HG02610 (cell line): Measurements from ENCODE around the gene SCAANT1.
A peak's percentile ranks its signal among the peaks of the same experiment; 100 is the strongest.

Experiments used
- ATAC-seq: cut with Tn5 transposase; IDR thresholded peaks from one replicate; pipeline ENCODE4 v1.9.1; 2021; ENCODE audit warnings: mild to moderate bottlenecking, moderate library complexity; ENCODE audit not compliant: unreplicated experiment

SCAANT1 gene

DNA sequence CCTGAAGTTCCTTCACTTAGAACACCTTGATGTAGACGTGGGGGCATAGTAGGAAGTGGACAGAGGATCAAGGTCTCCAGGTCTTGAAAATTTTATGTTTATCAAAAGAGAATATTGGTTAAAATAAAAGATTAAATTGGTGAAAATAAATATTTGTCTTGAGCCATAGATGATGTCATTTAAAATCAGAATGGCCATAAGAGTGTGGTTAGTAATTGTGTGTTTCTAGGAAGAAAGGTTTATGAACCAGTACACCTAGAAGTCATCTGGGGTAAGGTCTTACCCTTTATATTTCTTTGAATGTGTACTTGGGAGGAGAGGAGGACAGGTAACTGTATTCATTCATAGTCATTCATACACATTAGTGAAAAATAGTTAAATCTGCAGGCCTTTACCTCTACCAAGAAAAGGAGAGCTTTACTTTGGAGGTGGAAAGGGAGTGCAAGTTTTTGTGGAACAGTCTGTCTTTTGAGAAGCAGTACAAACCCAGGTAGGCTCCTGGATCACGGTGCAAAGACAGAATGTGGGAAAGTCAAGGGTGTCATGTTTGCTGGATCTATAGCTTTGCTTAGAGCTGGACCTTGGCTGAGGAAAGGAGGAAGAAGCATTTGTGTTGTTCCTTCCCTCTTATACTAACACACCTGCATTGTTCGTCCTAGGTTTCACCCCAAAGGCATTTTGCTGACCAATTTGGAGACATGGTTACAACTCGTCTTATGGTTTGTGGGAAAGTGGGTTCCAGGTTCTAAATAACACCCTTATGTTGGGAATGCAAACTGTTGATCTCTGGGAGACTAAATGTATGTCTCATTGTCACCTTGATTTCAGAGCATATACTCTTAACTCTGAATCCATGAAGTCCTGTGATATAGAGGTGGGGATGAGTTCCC is 6.2 kb downstream of the SCAANT1 start:
- no peak for ATAC-seq

DNA sequence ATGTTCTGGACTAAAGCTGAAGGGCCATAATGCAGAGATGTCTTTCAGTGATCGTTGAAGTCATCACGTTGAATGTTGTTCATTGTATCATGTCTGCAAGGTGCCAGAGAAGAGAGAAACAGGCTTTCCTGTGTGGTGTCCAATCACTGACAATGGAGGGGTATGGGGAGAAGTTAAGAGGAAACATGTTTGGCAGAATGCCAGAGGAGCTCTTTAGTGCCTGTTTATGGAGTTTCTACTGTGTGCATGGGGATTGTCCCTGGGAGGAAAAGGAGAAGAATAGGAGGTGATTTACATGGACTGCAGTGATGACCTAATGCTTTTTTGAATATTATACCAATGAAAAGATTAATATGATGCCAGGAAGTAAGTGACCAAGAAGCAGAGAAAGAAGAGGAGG is 11.7 kb downstream of the SCAANT1 start:
- no peak for ATAC-seq

GRCh38 chr3:63900010-63900409 is 12.2 kb downstream of the SCAANT1 start:
- no peak for ATAC-seq

DNA sequence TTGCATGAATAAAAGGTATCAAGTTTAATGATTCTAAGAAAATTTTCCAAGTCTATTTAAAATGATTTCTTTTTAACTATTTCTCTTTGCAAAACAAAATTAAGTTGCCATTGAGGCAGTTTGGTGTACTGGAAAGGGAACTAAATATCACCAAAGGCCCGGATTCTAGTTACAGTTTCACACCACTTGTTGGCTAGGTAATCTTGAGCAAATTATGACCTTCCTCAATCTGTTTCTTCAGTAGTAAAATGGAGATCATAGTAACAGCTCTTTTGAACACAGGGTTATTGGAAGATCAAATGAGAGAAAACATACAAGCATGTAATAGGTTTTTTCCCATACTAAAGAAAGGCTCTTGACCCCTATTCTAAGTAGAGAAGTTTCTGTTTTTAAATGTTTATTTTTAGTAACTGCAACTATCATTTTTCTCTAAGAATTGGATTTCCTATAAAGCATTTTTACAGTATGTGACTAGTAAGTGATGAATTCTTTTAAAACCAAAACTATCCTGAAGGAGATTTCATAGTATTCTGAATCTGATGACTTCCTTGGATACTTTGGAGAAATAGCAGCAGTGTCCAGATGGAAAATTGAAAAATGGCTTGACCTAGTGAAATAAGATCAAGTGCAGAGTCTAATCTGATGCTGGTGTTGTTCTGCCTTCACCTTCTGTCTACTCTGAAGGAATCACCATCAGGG is 15.7 kb downstream of the SCAANT1 start:
- ATAC-seq = no peak

DNA sequence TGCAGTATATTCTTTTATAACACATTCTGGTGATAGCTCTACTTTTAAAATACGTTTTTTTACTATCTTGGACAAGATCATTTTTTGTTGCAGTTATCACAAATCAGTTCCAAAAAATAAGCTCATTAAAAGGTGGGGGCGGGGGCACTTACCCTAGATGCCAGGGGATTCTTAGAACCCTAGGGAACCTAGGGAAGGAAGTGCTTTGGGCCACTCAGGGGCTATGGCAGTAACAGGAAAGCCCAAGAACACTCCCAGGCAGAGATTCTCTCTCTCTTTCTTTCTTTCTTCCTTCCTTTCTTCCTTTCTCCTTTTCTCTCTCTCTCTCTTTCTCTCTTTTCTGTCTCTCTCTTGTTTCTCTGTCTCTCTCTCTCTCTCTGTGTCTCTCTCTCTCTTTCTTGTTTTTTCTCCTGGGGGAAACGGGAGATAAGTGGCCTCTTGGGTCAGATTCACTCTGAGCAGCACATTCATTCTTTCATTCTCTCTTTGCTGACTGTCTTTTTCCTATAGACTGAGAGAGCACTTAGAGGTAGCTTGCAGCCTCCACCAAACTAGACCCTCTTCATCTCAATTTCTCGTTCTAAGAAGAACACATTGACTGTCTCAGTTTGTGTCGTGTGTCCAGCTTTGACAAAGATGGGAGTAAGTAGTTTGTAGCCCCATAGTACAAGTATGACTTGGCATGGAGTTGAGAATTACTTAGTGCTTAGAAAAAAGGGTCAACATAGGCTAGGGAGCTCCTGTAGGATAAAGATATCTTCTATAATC is 16.6 kb downstream of the SCAANT1 start:
- ATAC-seq = peak; percentile 43

- ATAC-seq = no peak
These were observed 19.3 kb downstream of the SCAANT1 start for GRCh38 chr3:63892773-63893352.

DNA sequence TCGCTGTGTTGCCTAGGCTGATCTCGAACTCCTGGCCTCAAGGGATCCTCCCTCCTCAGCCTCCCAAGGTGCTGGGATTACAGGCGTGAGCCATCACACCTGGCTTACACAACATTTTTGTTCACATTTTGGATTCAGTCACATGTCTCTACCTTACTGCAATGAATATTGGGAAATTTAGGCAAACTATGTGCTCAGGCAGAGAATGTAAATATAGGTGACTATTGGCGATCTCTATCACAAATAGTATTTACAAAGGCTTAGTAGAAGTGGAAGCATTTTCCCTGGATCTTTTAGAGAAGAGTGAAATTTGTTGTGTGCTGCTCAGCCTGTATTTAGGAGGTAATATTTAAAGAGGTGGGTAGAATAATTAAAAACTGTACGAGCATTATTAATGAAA is 20.7 kb downstream of the SCAANT1 start:
- ATAC-seq = no peak

DNA sequence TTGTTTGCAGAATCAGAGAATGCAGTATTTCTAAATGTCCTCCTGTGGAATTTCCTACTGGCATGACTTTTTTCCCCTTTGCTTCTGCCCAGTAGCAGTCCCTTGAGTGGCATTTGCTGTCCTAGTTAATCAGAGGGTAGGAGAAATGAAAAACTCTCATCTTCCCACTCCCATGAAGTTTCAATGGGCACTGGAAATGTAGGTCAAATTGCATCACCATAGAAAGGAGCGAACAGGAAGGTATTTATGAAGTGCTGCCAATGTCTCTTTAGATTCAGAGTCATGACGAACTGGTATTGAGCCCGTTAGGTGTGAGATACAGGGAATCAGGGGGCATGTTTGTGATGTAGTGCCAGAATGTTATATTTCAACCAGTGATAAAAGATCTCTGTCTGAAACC is 25.3 kb downstream of the SCAANT1 start:
- no peak for ATAC-seq

- no peak for ATAC-seq
These were observed 31.5 kb downstream of the SCAANT1 start for GRCh38 chr3:63880653-63881052.

DNA sequence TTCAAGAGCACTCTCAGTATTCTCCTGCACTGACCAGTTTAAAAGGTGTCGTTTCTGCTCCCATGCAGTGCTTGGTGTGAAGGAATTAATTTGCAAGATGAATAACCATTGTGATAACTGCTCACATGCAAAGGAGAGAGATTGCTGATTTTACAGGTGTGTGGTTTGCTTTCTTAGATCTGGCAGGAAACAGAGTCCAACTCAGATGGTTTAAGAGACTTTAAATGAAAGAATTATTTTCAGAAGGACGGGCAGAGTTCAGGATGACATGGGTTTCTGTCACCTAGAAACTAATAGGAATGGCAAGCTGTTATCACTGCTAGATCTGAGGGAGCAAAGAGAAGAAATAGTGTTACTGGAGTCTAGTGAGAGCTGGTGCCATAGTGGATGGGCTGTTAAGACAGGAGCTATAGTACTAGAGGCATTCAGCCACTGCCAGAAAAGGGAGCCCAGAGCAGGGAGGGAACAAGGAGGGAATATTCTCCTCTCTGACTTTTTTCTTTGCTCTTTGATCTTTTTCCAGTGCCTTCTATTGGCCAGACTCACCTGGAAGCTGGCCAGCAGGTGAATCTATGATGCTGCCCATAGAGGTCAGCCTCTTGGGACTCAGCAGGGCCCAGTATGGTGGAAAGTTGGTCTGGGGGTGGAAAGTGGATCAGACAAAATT is 33.7 kb downstream of the SCAANT1 start:
- no peak for ATAC-seq

GRCh38 chr3:63877737-63878393 is 34.3 kb downstream of the SCAANT1 start:
- no peak for ATAC-seq

- ATAC-seq = no peak
These were observed 35.9 kb downstream of the SCAANT1 start for GRCh38 chr3:63876260-63876659.

DNA sequence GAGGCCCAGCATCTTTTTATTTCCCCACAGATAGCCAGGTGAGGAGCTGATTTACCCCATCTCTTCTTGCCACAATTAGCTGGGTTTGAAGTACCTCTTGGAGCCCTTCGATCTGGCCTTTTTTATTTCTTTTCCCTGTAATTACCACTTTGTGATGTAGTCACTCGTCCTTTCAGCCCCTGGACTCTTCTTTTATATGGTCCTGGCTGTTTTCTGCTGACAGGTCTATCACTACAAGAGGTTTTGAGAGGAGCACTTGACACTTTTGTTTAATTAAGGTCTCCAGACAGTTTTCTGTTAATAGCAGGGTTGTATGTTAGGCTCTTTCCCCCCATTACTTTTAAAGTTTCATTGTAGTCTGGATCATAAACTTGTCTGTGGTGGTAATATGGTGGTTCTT is 36.7 kb downstream of the SCAANT1 start:
- no peak for ATAC-seq

DNA sequence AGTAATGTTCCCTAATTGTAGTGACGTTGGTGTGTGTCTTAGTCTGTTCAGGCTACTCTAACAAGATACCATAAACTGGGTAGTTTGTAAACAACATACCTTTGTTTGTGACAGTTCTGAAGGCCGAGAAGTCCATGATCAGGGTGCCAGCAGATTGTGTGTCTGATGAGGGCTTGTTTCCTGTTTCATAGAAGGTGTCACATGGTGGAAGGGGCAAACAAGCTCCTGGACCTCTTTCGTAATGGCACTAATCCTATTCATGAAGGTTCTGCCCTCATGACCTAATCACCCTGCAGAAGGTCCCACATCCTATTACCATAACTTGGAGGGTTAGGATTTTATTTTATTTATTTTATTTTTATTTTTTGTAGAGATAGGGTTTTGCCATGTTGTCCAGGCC is 37.4 kb downstream of the SCAANT1 start:
- no peak for ATAC-seq

- ATAC-seq = no peak
These were observed 39.9 kb downstream of the SCAANT1 start for GRCh38 chr3:63872135-63872924.

GRCh38 chr3:63870615-63871005 is 41.6 kb downstream of the SCAANT1 start:
- ATAC-seq = no peak

- no peak for ATAC-seq
These were observed 42.1 kb downstream of the SCAANT1 start for GRCh38 chr3:63869940-63870614.

DNA sequence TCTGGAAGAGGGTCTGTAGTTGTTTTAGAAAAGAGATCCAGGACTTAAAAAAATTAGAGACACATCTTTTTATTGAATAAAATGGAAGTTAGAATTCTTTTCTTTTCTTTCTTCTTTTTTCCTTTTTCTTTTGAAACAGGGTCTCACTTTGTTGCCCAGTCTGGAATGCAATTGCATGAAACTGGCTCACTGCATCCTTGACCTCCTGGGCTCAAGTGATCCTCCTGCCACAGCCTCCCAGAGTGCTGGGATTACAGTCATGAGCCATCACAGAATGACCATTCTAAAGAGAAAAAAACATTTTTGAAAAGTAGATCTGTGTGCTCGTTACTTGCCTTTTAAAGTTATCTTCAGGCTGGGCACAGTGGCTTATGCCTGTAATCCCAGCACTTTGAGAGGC is 45.0 kb downstream of the SCAANT1 start:
- ATAC-seq = no peak

- no peak for ATAC-seq
These were observed 47.2 kb downstream of the SCAANT1 start for GRCh38 chr3:63864965-63865327.
